SK-N-SH (cell line): Measurements from ENCODE around the gene PDZD2. TPM values are rescaled to one million over a fixed set of nuclear protein-coding genes. Genes with fewer than 3 reads are reported as not detected.

Experiments used
- CTCF ChIA-PET: fragments of 300-600, 350-600 bp; formaldehyde crosslinking; extraction: SDS; loops from one replicate; lab custom pipeline; 2021; lab: Yijun Ruan, JAX
- POLR2A ChIA-PET: fragments of 350-600 bp; sonication (Branson Sonifier 250); formaldehyde crosslinking; extraction: SDS; loops from one replicate; lab custom pipeline; 2020; ENCODE audit warnings: antibody characterized with exemption, inconsistent platforms; lab: Yijun Ruan, JAX
- DNase-seq: peaks from one replicate; pipeline ENCODE4 v3.0.0; 2012
- H2AFZ ChIP-seq: fragments of 200-600 bp; sonication (generic); 2 replicates; pipeline ENCODE4 v1.8.1; 2016; ENCODE audit warnings: antibody characterized with exemption, mild to moderate bottlenecking, low read depth
- H3F3A ChIP-seq: fragments of 200-600 bp; sonication (generic); replicated peaks from 2 replicates; pipeline ENCODE3; 2016; ENCODE audit warnings: antibody characterized with exemption, mild to moderate bottlenecking; ENCODE audit not compliant: insufficient read depth
- H3K27ac ChIP-seq, 2 experiments: fragments of 200-500 bp in 1 of 2; fragments of 200-600 bp in 1 of 2; sonication (Bioruptor generic) in 1 of 2; sonication (generic), shearing (Covaris generic) in 1 of 2; 2 replicates each; pipeline versions ENCODE4 v1.5.1 to v1.6.1; 2014 to 2016; ENCODE audit warnings: low read depth in 2 of 2, inconsistent platforms in 1 of 2, low read length in 1 of 2, mild to moderate bottlenecking in 1 of 2, mixed read lengths in 1 of 2
- H3K27me3 ChIP-seq: fragments of 200-600 bp; sonication (generic), shearing (Covaris generic); 2 replicates; pipeline ENCODE4 v1.6.1; 2016; ENCODE audit warnings: mixed run types; ENCODE audit not compliant: insufficient read depth
- H3K36me3 ChIP-seq, 2 experiments: fragments of 200-500 bp in 1 of 2; fragments of 200-600 bp in 1 of 2; sonication (Bioruptor generic) in 1 of 2; sonication (generic) in 1 of 2; replicated peaks in 1 of 2; 2 replicates each; pipeline versions ENCODE3 to v1.5.1; 2014 to 2016; ENCODE audit warnings: low read length in 1 of 2, mild to moderate bottlenecking in 1 of 2; ENCODE audit not compliant: insufficient read depth in 2 of 2, control insufficient read depth in 1 of 2
- H3K4me1 ChIP-seq, 2 experiments: fragments of 200-500 bp in 1 of 2; fragments of 200-600 bp in 1 of 2; sonication (Bioruptor generic) in 1 of 2; sonication (generic), shearing (Covaris generic) in 1 of 2; 2 replicates each; pipeline versions ENCODE4 v1.5.1 to v1.6.1; 2014 to 2016; ENCODE audit warnings: low read depth in 1 of 2, low read length in 1 of 2, mixed run types in 1 of 2; ENCODE audit not compliant: insufficient read depth in 2 of 2, control insufficient read depth in 1 of 2
- H3K4me2 ChIP-seq: fragments of 200-600 bp; sonication (generic), shearing (Covaris generic); 2 replicates; pipeline ENCODE4 v1.6.1; 2017; ENCODE audit warnings: mixed run types
- H3K4me3 ChIP-seq, 2 experiments: fragments of 200-500 bp in 1 of 2; fragments of 200-600 bp in 1 of 2; sonication (Bioruptor generic) in 1 of 2; sonication (generic), shearing (Covaris generic) in 1 of 2; 2 replicates each; pipeline versions ENCODE4 v1.5.1 to v1.8.1; 2014 to 2016; ENCODE audit warnings: low read depth in 2 of 2, inconsistent platforms in 1 of 2, low read length in 1 of 2, mild to moderate bottlenecking in 1 of 2, mixed read lengths in 1 of 2, moderate library complexity in 1 of 2
- H3K79me2 ChIP-seq: fragments of 200-600 bp; sonication (generic); 2 replicates; pipeline ENCODE4 v1.8.1; 2017; ENCODE audit warnings: mild to moderate bottlenecking; ENCODE audit not compliant: insufficient read depth
- H3K9ac ChIP-seq: fragments of 200-600 bp; sonication (generic); 2 replicates; pipeline ENCODE4 v1.6.1; 2017; ENCODE audit warnings: mixed run types
- H3K9me2 ChIP-seq: fragments of 200-600 bp; sonication (generic); 2 replicates; pipeline ENCODE4 v1.6.1; 2017; ENCODE audit warnings: mixed run types
- H3K9me3 ChIP-seq: fragments of 200-600 bp; sonication (generic); 2 replicates; pipeline ENCODE4 v1.6.1; 2017; ENCODE audit warnings: mixed run types, mild to moderate bottlenecking, moderate library complexity
- H4K20me1 ChIP-seq: fragments of 200-600 bp; sonication (generic); 2 replicates; pipeline ENCODE4 v1.6.1; 2017; ENCODE audit warnings: mild to moderate bottlenecking, mixed run types; ENCODE audit not compliant: insufficient read depth
- GABPA ChIP-seq: IDR thresholded peaks from 2 replicates; pipeline ENCODE4 v1.4.0; 2012; ENCODE audit warnings: low read depth, mild to moderate bottlenecking
- MEF2A ChIP-seq: IDR thresholded peaks from 2 replicates; pipeline ENCODE4 v1.4.0; 2012; ENCODE audit warnings: low read depth, borderline replicate concordance
- MXI1 ChIP-seq: IDR thresholded peaks from 2 replicates; pipeline ENCODE4 v1.6.1; 2012; ENCODE audit warnings: mild to moderate bottlenecking, low read depth, low read length, improper control_type of control experiment
- POLR2AphosphoS5 ChIP-seq: IDR thresholded peaks from 2 replicates; pipeline ENCODE4 v1.6.1; 2012; ENCODE audit warnings: low read depth, low read length
- REST ChIP-seq: IDR thresholded peaks from 2 replicates; pipeline ENCODE4 v1.6.1; 2012; ENCODE audit warnings: mild to moderate bottlenecking, low read depth, low read length, moderate library complexity
- RFX5 ChIP-seq: IDR thresholded peaks from 2 replicates; pipeline ENCODE4 v1.6.1; 2012; ENCODE audit warnings: mild to moderate bottlenecking, improper control_type of control experiment, low read length
- TAF1 ChIP-seq: IDR thresholded peaks from 2 replicates; pipeline ENCODE4 v1.6.1; 2012; ENCODE audit warnings: low read depth, mild to moderate bottlenecking, low read length, moderate library complexity, borderline replicate concordance
- TCF12 ChIP-seq: IDR thresholded peaks from 2 replicates; pipeline ENCODE4 v1.4.0; 2012
- USF2 ChIP-seq: fragments of 150-350 bp; IDR thresholded peaks from 2 replicates; pipeline ENCODE4 v1.6.1; 2017; ENCODE audit warnings: antibody characterized with exemption, low read length, low read depth, borderline replicate concordance
- YY1 ChIP-seq: IDR thresholded peaks from 2 replicates; pipeline ENCODE4 v1.4.0; 2012; ENCODE audit warnings: low read depth, mild to moderate bottlenecking
- WGBS: methylation state at CpG from one replicate; pipeline ENCODE4 v1.1.6; 2017; ENCODE audit warnings: low lambda C conversion rate; 5-methylcytosine and 5-hydroxymethylcytosine counted together
- polyA plus RNA-seq, 3 experiments: library from polyadenylated mRNA; depleted of rRNA; stranded (reverse); fragments of >200 nt; gene quantifications; 2 replicates each; pipeline ENCODE4 v1.2.3, GENCODE V29; 2012
- TF ChIP-seq, protein P1 (sequence below): IDR thresholded peaks from 2 replicates; pipeline ENCODE4 v1.4.0; 2012; ENCODE audit warnings: low read depth
- TF ChIP-seq, protein P2 (sequence below): fragments of 150-350 bp; IDR thresholded peaks from 2 replicates; pipeline ENCODE4 v1.6.1; 2016; ENCODE audit warnings: mild to moderate bottlenecking, low read depth, low read length
- TF ChIP-seq, protein P3 (sequence below): fragments of 200-600 bp; sonication (generic); IDR thresholded peaks from 2 replicates; pipeline ENCODE4 v1.6.1; 2017; ENCODE audit warnings: antibody characterized with exemption, mild to moderate bottlenecking, moderate library complexity
- TF ChIP-seq, protein P4 (sequence below): IDR thresholded peaks from 2 replicates; pipeline ENCODE4 v1.4.0; 2012; ENCODE audit warnings: low read depth, borderline replicate concordance

PDZD2 gene
- polyA plus RNA-seq, 1 of the 3 experiments (the other 2 are of a cell fraction) = 0.13 TPM

DNA sequence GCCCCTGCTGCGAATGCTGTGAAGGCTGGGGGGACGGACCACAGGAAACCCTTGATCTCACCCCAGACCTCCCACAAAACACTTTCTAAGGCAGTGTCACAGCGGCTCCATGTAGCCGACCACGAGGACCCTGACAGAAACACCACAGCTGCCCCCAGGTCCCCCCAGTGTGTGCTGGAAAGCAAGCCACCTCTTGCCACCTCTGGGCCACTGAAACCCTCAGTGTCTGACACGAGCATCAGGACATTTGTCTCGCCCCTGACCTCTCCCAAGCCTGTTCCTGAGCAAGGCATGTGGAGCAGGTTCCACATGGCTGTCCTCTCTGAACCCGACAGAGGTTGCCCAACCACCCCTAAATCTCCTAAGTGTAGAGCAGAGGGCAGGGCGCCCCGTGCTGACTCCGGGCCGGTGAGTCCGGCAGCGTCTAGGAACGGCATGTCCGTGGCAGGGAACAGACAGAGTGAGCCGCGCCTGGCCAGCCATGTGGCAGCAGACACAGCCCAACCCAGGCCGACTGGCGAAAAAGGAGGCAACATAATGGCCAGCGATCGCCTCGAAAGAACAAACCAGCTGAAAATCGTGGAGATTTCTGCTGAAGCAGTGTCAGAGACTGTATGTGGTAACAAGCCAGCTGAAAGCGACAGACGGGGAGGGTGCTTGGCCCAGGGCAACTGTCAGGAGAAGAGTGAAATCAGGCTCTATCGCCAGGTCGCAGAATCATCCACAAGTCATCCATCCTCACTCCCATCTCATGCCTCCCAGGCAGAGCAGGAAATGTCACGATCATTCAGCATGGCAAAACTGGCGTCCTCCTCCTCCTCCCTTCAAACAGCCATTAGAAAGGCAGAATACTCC lies 450.4 kb downstream of the PDZD2 start:
- CTCF ChIA-PET = interaction anchor here (0.6 to 1.8 kb wide), 2 partner anchors 264 to 534 kb away, joined by 3 to 14 read pairs; no protein-coding TSS in a partner anchor
- no peaks in the 10 kb centered on the region for H3K36me3 ChIP-seq
- peaks cover 4% of the 10 kb centered on the region for H3F3A ChIP-seq
- H3K9ac ChIP-seq = no peak overlapping the region
- no peak overlapping the region for H2AFZ ChIP-seq
- no peaks in the 10 kb centered on the region for H3K9me2 ChIP-seq
- H4K20me1 ChIP-seq = no peaks in the 10 kb centered on the region
- POLR2A ChIA-PET = no interaction called here
- no peak for DNase-seq
- H3K79me2 ChIP-seq = no peaks in the 10 kb centered on the region
- H3K27me3 ChIP-seq = no peaks in the 10 kb centered on the region
- H3K4me1 ChIP-seq = no peaks in the 10 kb centered on the region; a peak in 1 of 4 replicates
- H3K27ac ChIP-seq = no peak overlapping the region
- no peaks in the 10 kb centered on the region for H3K9me3 ChIP-seq
- WGBS = 86% methylated on average over 17 of the region's 30 CpGs
- TF ChIP-seq TAF1 = no peak
- TF ChIP-seq REST = no peak
- no peak for TF ChIP-seq RFX5
- no peak for TF ChIP-seq TCF12
- no peak for TF ChIP-seq USF2
- TF ChIP-seq, protein P1, sequence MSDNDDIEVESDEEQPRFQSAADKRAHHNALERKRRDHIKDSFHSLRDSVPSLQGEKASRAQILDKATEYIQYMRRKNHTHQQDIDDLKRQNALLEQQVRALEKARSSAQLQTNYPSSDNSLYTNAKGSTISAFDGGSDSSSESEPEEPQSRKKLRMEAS = no peak
- TF ChIP-seq, all 33 proteins: peak for 0
- Histone ChIP-seq H3K4me3 (no peak overlapping the region), H3K4me2 (no peak overlapping the region)

- no peak for DNase-seq
- Histone ChIP-seq H3K79me2 (no peaks in the 10 kb centered on the region), H3K4me2 (no peak overlapping the region), H3K9me2 (no peaks in the 10 kb centered on the region), H3K27ac (no peak overlapping the region), H3F3A (peaks cover 4% of the 10 kb centered on the region), H3K9ac (no peak overlapping the region), H4K20me1 (no peaks in the 10 kb centered on the region), H2AFZ (no peak overlapping the region), H3K4me3 (no peak overlapping the region), H3K4me1 (no peaks in the 10 kb centered on the region; a peak in 1 of 4 replicates), H3K36me3 (peaks cover 0 to under 1% of the 10 kb centered on the region in 2 experiments), H3K27me3 (no peaks in the 10 kb centered on the region), H3K9me3 (no peaks in the 10 kb centered on the region)
- ChIA-PET POLR2A (no interaction called here), CTCF (interaction anchor here (0.6 to 1.8 kb wide), 5 partner anchors 13 to 535 kb away, joined by 3 to 14 read pairs (median 4); no protein-coding TSS in a partner anchor)
- WGBS = 87% methylated on average over 15 of the region's 24 CpGs
- TF ChIP-seq GABPA = no peak
- TF ChIP-seq, protein P2, sequence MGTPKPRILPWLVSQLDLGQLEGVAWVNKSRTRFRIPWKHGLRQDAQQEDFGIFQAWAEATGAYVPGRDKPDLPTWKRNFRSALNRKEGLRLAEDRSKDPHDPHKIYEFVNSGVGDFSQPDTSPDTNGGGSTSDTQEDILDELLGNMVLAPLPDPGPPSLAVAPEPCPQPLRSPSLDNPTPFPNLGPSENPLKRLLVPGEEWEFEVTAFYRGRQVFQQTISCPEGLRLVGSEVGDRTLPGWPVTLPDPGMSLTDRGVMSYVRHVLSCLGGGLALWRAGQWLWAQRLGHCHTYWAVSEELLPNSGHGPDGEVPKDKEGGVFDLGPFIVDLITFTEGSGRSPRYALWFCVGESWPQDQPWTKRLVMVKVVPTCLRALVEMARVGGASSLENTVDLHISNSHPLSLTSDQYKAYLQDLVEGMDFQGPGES = no peak
- TF ChIP-seq MEF2A = no peak
- no peak for TF ChIP-seq YY1
- TF ChIP-seq, protein P3, sequence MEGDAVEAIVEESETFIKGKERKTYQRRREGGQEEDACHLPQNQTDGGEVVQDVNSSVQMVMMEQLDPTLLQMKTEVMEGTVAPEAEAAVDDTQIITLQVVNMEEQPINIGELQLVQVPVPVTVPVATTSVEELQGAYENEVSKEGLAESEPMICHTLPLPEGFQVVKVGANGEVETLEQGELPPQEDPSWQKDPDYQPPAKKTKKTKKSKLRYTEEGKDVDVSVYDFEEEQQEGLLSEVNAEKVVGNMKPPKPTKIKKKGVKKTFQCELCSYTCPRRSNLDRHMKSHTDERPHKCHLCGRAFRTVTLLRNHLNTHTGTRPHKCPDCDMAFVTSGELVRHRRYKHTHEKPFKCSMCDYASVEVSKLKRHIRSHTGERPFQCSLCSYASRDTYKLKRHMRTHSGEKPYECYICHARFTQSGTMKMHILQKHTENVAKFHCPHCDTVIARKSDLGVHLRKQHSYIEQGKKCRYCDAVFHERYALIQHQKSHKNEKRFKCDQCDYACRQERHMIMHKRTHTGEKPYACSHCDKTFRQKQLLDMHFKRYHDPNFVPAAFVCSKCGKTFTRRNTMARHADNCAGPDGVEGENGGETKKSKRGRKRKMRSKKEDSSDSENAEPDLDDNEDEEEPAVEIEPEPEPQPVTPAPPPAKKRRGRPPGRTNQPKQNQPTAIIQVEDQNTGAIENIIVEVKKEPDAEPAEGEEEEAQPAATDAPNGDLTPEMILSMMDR = no peak
- TF ChIP-seq MXI1 = no peak
- no peak for TF ChIP-seq POLR2AphosphoS5
- TF ChIP-seq, protein P4, sequence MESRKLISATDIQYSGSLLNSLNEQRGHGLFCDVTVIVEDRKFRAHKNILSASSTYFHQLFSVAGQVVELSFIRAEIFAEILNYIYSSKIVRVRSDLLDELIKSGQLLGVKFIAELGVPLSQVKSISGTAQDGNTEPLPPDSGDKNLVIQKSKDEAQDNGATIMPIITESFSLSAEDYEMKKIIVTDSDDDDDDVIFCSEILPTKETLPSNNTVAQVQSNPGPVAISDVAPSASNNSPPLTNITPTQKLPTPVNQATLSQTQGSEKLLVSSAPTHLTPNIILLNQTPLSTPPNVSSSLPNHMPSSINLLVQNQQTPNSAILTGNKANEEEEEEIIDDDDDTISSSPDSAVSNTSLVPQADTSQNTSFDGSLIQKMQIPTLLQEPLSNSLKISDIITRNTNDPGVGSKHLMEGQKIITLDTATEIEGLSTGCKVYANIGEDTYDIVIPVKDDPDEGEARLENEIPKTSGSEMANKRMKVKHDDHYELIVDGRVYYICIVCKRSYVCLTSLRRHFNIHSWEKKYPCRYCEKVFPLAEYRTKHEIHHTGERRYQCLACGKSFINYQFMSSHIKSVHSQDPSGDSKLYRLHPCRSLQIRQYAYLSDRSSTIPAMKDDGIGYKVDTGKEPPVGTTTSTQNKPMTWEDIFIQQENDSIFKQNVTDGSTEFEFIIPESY = no peak
These were observed 451.3 kb downstream of the PDZD2 start for GRCh38 chr5:32090026-32090754.
